HepG2 (cell line): ENCODE measurements around the gene CYP2W1. TPM values are rescaled to one million over a fixed set of nuclear protein-coding genes. Genes with fewer than 3 reads are reported as not detected.

Source experiments
- BORCS8-MEF2B ChIP-seq: sonication (generic); formaldehyde crosslinking; IDR thresholded peaks from 2 replicates; pipeline ENCODE4 v1.8.0; 2022; ENCODE audit warnings: mild to moderate bottlenecking, missing genetic modification reagents
- BRD4 ChIP-seq: sonication (generic); formaldehyde crosslinking; IDR thresholded peaks from 2 replicates; pipeline ENCODE4 v1.4.0; 2020; ENCODE audit warnings: missing genetic modification reagents
- BRF2 ChIP-seq: sonication (generic); formaldehyde crosslinking; IDR thresholded peaks from 2 replicates; pipeline ENCODE4 v1.8.1; 2022; ENCODE audit warnings: mild to moderate bottlenecking, missing genetic modification reagents
- FOXP1 ChIP-seq, 2 experiments: fragments of 450-650 bp in 1 of 2; IDR thresholded peaks; 2 replicates each; pipeline ENCODE4 v1.6.1; 2017 to 2018; ENCODE audit warnings: antibody characterized with exemption in 1 of 2
- HOXA5 ChIP-seq: sonication (generic); formaldehyde crosslinking; IDR thresholded peaks from 2 replicates; pipeline ENCODE4 v1.4.0; 2020; ENCODE audit warnings: missing genetic modification reagents
- IKZF4 ChIP-seq: sonication (generic); formaldehyde crosslinking; IDR thresholded peaks from 2 replicates; pipeline ENCODE4 v1.5.1; 2020; ENCODE audit warnings: borderline replicate concordance, mild to moderate bottlenecking, low read depth, missing genetic modification reagents; ENCODE audit errors: not compliant biosample characterization
- MAZ ChIP-seq, 2 experiments: sonication (generic) in 1 of 2; formaldehyde crosslinking in 1 of 2; IDR thresholded peaks; 2 replicates each; pipeline versions ENCODE4 v1.5.0 to v1.6.1; 2012 to 2020; ENCODE audit warnings: low read depth in 2 of 2, mild to moderate bottlenecking in 2 of 2, borderline replicate concordance in 1 of 2, improper control_type of control experiment in 1 of 2, low read length in 1 of 2, missing genetic modification reagents in 1 of 2, moderate library complexity in 1 of 2
- NRL ChIP-seq: sonication (generic); formaldehyde crosslinking; IDR thresholded peaks from 2 replicates; pipeline ENCODE4 v1.5.0; 2020; ENCODE audit warnings: missing genetic modification reagents, mild to moderate bottlenecking, moderate library complexity, borderline replicate concordance
- POLR2G ChIP-seq: fragments of 200-400 bp; formaldehyde crosslinking; IDR thresholded peaks from 2 replicates; pipeline ENCODE4 v1.6.1; 2018; ENCODE audit warnings: mild to moderate bottlenecking, low read depth, low read length, moderate library complexity
- PRDM10 ChIP-seq: sonication (generic); formaldehyde crosslinking; IDR thresholded peaks from 2 replicates; pipeline ENCODE4 v1.4.0; 2020; ENCODE audit warnings: low read depth, missing genetic modification reagents
- RELA ChIP-seq: sonication (generic); formaldehyde crosslinking; IDR thresholded peaks from 2 replicates; pipeline ENCODE4 v1.4.0; 2020; ENCODE audit warnings: missing genetic modification reagents
- ZNF362 ChIP-seq: sonication (generic); formaldehyde crosslinking; IDR thresholded peaks from 2 replicates; pipeline ENCODE4 v1.4.0; 2020; ENCODE audit warnings: missing genetic modification reagents, mild to moderate bottlenecking, borderline replicate concordance
- ZNF484 ChIP-seq: sonication (generic); formaldehyde crosslinking; IDR thresholded peaks from 2 replicates; pipeline ENCODE4 v1.5.1; 2020; ENCODE audit warnings: mild to moderate bottlenecking, low read depth, missing genetic modification reagents, borderline replicate concordance
- ZNF547 ChIP-seq: sonication (generic); formaldehyde crosslinking; IDR thresholded peaks from 2 replicates; pipeline ENCODE4 v1.5.1; 2020; ENCODE audit warnings: mild to moderate bottlenecking, missing genetic modification reagents
- polyA plus RNA-seq, 8 experiments: library from polyadenylated mRNA; depleted of rRNA in 3 of 8; stranded (reverse) in 7 of 8; unstranded in 1 of 8; fragments of >200 nt; fragmentation: Illumina TruSeq in 4 of 8; extraction: Trizol in 4 of 8; gene quantifications; 2 replicates each; pipeline versions ENCODE4 v1.2.1 to v1.2.3, GENCODE V29; 2011 to 2016; ENCODE audit warnings: low read depth in 4 of 8, missing spikeins in 1 of 8, mixed read lengths in 1 of 8; ENCODE audit not compliant: insufficient read depth in 1 of 8
- total RNA-seq, 5 experiments: library from RNA; depleted of rRNA; stranded (reverse); fragments of >200 nt; fragmentation: Illumina TruSeq; extraction: Trizol; gene quantifications; 2 replicates each; pipeline ENCODE4 v1.2.3, GENCODE V29; 2016; ENCODE audit warnings: low read depth in 1 of 5

Gene CYP2W1
- total and polyA plus RNA-seq, 2 of the 13 experiments (the other 11 are each of a cell fraction or from before 2014, with no cell fraction given): 19.5 to 31.7 TPM

GRCh38 chr7:957418-958220 is 25.4 kb upstream of the CYP2W1 start (continued):
- TF ChIP-seq NRL (peak; percentile 79), HOXA5 (peak; percentile 54; the same call in 1 of the 2 replicates), PRDM10 (no peak; the same call in 1 of the 2 replicates), FOXP1 (IDR thresholded peaks at IDR 0.05) (no peak), FOXP1 (CRISPR knock-in tag; IDR thresholded peaks at IDR 0.05) (no peak), BRF2 (CRISPR knock-in tag) (peak; percentile 79; the same call in 1 of the 2 replicates), RELA (CRISPR knock-in tag) (peak; percentile 92; the same call in 1 of the 2 replicates), POLR2G (peak; percentile 96), BRD4 (CRISPR knock-in tag) (peak; percentile 54; the same call in 1 of the 2 replicates), MAZ (IDR thresholded peaks at IDR 0.05; ENCODE audit: borderline replicate concordance, low read depth, low read length) (peak; percentile 61; the same call in 1 of the 2 replicates), MAZ (CRISPR knock-in tag; IDR thresholded peaks at IDR 0.05; ENCODE audit: low read depth) (peak; percentile 96), ZNF362 (CRISPR knock-in tag) (no peak; the same call in 1 of the 2 replicates), BORCS8-MEF2B (peak; percentile 75; the same call in 1 of the 2 replicates), ZNF484 (no peak; the same call in 1 of the 2 replicates), ZNF547 (peak; percentile 94; the same call in 1 of the 2 replicates), IKZF4 (CRISPR knock-in tag) (peak; percentile 97)
